ENCODE measurements around the gene ZFAND3. TPM values are rescaled to one million over a fixed set of nuclear protein-coding genes. Genes with fewer than 3 reads are reported as not detected.

ZFAND3 gene
- total RNA-seq, 1 donor from 2014 or later, result 31.2 TPM

DNA sequence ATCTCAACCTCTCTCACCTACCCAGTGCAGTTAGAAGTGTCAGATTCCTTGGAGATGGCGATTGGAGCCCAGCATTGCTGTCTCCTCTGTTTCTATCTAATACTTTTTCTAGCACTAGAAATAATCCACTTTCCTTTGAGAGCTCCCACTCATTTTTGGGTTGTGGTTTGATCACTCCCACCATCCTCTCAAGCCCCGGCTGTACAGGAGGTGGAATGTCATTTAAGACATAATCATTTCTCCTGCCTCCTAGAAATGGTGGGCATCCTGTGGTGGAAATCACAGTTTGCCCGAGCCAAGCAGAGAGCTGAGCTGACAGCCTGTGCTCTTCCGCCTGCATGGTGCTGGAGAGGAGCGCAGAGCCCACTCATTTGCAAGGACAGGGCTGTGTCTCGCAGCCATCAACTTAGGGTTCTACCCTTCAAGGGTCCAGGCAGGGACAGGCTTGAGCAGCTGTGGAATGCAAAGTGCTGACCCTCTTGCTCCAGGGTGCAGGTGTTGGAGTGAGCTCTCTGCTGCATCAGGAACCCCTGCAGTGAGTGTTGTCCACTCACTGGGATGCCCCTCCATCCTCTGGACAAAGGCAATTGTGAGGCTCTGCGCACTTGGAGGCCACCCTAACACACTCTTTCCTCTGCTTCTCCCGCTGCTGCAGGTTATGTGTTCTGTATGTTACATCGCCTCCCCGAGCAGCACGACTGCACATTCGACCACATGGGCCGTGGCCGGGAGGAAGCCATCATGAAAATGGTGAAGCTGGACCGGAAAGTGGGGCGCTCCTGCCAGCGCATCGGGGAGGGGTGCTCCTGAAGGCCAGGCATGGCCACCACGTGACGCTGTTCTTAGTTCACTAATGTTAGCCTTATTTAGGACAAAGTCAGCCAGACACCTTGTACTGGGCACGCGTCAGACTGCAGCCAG, 332.3 kb downstream of the ZFAND3 start:
- H3K27ac ChIP-seq, result no peak overlapping the region
- H3K4me1 ChIP-seq, result peaks cover 6% of the 10 kb centered on the region
- intact Hi-C loops (cut with DNase I), result no loop called here
- no peaks in the 10 kb centered on the region for H3K9me3 ChIP-seq
- H3K27me3 ChIP-seq, result no peaks in the 10 kb centered on the region
- TF ChIP-seq, protein P1, sequence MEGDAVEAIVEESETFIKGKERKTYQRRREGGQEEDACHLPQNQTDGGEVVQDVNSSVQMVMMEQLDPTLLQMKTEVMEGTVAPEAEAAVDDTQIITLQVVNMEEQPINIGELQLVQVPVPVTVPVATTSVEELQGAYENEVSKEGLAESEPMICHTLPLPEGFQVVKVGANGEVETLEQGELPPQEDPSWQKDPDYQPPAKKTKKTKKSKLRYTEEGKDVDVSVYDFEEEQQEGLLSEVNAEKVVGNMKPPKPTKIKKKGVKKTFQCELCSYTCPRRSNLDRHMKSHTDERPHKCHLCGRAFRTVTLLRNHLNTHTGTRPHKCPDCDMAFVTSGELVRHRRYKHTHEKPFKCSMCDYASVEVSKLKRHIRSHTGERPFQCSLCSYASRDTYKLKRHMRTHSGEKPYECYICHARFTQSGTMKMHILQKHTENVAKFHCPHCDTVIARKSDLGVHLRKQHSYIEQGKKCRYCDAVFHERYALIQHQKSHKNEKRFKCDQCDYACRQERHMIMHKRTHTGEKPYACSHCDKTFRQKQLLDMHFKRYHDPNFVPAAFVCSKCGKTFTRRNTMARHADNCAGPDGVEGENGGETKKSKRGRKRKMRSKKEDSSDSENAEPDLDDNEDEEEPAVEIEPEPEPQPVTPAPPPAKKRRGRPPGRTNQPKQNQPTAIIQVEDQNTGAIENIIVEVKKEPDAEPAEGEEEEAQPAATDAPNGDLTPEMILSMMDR (IDR thresholded peaks at IDR 0.05), result no peak
- TF ChIP-seq POLR2AphosphoS5 (IDR thresholded peaks at IDR 0.05; ENCODE audit: insufficient read depth in 1 of 2, low read depth in 1 of 2) (no peak), POLR2A (IDR thresholded peaks at IDR 0.05) (no peak)
- no peak for DNase-seq (ENCODE audit: extremely low spot score in 2 of 2)
- peaks cover 0 to 11% of the 10 kb centered on the region in 2 donors for H3K36me3 ChIP-seq
- H3K4me3 ChIP-seq, result no peak overlapping the region

DNA sequence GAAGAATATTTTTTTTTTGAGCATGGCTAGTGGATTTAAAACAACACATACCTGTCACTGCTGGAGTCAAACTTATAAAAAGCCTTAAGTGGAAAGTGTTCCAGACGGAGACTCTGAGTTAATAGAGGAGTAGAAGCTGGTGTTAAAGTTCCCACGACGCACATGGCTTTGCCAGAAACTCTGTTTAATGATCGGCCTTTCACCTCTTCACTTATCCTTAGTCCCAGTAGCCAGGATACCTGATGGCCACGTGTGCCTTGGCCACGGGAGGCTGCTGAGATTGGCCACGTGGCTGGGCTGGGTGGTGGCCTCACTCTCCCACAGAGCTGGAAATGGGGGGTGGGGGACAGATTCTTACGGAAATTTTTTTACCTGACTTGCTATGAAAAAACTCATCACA, 333.1 kb downstream of the ZFAND3 start:
- no peaks in the 10 kb centered on the region for H3K9me3 ChIP-seq
- H3K36me3 ChIP-seq, result peaks cover 0 to 11% of the 10 kb centered on the region in 2 donors
- TF ChIP-seq POLR2AphosphoS5 (IDR thresholded peaks at IDR 0.05; ENCODE audit: insufficient read depth in 1 of 2, low read depth in 1 of 2) (no peak), POLR2A (IDR thresholded peaks at IDR 0.05) (no peak)
- TF ChIP-seq, protein P1 (IDR thresholded peaks at IDR 0.05), result no peak
- peaks cover 6% of the 10 kb centered on the region for H3K4me1 ChIP-seq
- H3K4me3 ChIP-seq, result no peak overlapping the region
- DNase-seq (ENCODE audit: extremely low spot score in 2 of 2), result no peak
- intact Hi-C loops (cut with DNase I), result no loop called here
- H3K27me3 ChIP-seq, result no peaks in the 10 kb centered on the region
- H3K27ac ChIP-seq, result no peak overlapping the region

DNA sequence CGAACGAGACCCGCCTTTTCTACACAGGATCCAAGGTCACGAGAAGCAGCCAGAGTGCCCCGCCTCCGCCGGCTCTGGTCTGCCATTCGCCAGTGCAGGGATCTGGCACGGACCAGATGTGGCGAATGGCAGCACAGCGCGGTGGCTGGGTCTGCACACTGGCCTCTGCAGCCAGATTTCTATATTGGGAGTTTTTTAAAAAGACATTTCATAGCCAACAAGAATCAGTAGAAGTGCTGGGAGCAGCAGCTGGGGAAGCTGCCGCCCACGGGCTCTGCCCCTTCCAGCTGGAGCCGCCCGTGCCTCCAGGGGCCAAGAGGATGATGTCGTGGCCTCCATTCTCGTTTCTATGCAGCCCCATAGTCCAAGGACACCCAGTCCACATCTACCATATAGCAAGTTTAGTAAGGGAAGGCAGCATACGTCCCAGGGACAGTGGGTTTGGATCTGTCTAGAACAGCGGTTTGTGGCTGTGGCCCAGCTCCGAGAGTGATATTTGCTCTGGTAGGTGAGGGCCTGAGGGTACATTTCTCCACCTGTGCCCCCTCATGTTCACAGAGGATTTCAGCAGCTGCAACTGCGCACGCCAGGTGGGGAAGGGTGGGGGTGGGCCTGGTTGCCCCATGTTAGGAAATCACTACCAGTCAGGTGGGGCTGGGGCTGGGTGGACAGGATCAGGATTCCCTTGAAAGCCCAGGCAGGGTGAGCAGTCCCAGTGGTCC, 333.7 kb downstream of the ZFAND3 start:
- no peaks in the 10 kb centered on the region for H3K9me3 ChIP-seq
- no peak for DNase-seq (ENCODE audit: extremely low spot score in 2 of 2)
- peaks cover 6% of the 10 kb centered on the region for H3K4me1 ChIP-seq
- peaks cover 0 to 11% of the 10 kb centered on the region in 2 donors for H3K36me3 ChIP-seq
- H3K27me3 ChIP-seq, result no peaks in the 10 kb centered on the region
- no peak for TF ChIP-seq POLR2AphosphoS5 (IDR thresholded peaks at IDR 0.05; ENCODE audit: insufficient read depth in 1 of 2, low read depth in 1 of 2)
- no peak for TF ChIP-seq POLR2A (IDR thresholded peaks at IDR 0.05)
- TF ChIP-seq, protein P1 (IDR thresholded peaks at IDR 0.05), result no peak
- intact Hi-C loops (cut with DNase I), result no loop called here
- H3K4me3 ChIP-seq, result no peak overlapping the region
- H3K27ac ChIP-seq, result no peak overlapping the region

DNA sequence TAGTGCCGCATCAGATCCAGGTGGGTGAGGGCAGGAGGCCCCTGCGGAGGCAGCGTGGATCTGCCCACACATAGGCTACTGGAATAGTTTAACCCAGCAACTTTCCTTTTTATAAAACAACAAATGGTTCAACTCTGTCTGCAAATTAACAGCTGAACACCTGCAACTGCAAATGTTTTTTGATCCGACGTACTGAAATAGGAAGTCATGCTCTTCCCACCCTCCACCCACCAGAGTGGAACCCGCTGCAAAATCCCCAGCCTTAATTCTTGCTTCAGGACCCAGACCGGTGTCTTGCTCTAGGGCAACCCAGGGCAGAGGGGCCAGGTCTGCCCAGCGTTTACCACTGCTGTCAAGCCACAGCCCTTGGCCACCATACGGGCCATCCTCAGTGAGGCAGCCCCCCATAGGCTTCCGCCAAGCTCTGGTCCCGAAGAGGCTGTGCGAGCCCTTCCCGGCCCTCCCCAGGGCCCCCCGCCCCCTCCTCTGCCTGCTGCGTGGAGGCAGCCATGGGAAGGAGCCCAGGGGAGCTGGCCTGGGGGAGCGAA, 334.3 kb downstream of the ZFAND3 start:
- Histone ChIP-seq H3K27ac (no peak overlapping the region), H3K4me3 (no peak overlapping the region), H3K27me3 (no peaks in the 10 kb centered on the region), H3K4me1 (peaks cover 6% of the 10 kb centered on the region), H3K9me3 (no peaks in the 10 kb centered on the region), H3K36me3 (peaks cover 0 to 11% of the 10 kb centered on the region in 2 donors)
- no peak for DNase-seq (ENCODE audit: extremely low spot score in 2 of 2)
- intact Hi-C loops (cut with DNase I), result no loop called here
- no peak for TF ChIP-seq POLR2AphosphoS5 (IDR thresholded peaks at IDR 0.05; ENCODE audit: insufficient read depth in 1 of 2, low read depth in 1 of 2)
- TF ChIP-seq, protein P1 (IDR thresholded peaks at IDR 0.05), result no peak
